Right lobe of liver (tissue), 6 donors: ENCODE measurements around the gene GALNT10. TPM values are rescaled to one million over a fixed set of nuclear protein-coding genes. Genes with fewer than 3 reads are reported as not detected.

ENCODE experiments used
- ATAC-seq, 4 donors: fragments of 200-7000 bp; cut with Tn5 transposase; one replicate each; pipeline ENCODE4 v1.9.1; 2020; ENCODE audit warnings: mild to moderate bottlenecking in 4 of 4, moderate library complexity in 4 of 4
- DNase-seq, 3 donors: peaks; one replicate each; pipeline ENCODE4 v3.0.0-alpha.2; 2020
- H3K27ac ChIP-seq, 3 donors: fragments of 200-600 bp; one replicate each; pipeline ENCODE4 v1.8.0; 2022
- H3K27me3 ChIP-seq, 2 donors: fragments of 200-600 bp; one replicate each; pipeline ENCODE4 v1.8.0; 2022
- H3K36me3 ChIP-seq, 4 donors: fragments of 200-600 bp; sonication (generic) in 1 of 4; one replicate each; pipeline versions ENCODE4 v1.5.1 to v1.8.0; 2017 to 2022; ENCODE audit warnings: control low read depth in 1 of 4
- H3K4me1 ChIP-seq, 4 donors: fragments of 200-600 bp; sonication (generic) in 1 of 4; one replicate each; pipeline versions ENCODE4 v1.5.1 to v1.8.0; 2017 to 2022; ENCODE audit warnings: control low read depth in 1 of 4
- H3K4me3 ChIP-seq, 3 donors: fragments of 200-600 bp; one replicate each; pipeline ENCODE4 v1.8.0; 2022
- H3K9me3 ChIP-seq, 4 donors: fragments of 200-600 bp; sonication (generic) in 1 of 4; one replicate each; pipeline versions ENCODE4 v1.5.1 to v1.8.0; 2017 to 2022; ENCODE audit warnings: control low read depth in 1 of 4
- CTCF ChIP-seq, 4 donors: fragments of 200-600 bp in 3 of 4; fragments of 450-650 bp in 1 of 4; IDR thresholded peaks; one replicate each; pipeline versions ENCODE4 v1.5.1 to v1.8.0; 2016 to 2022; ENCODE audit warnings: antibody characterized with exemption in 4 of 4, mild to moderate bottlenecking in 2 of 4
- POLR2A ChIP-seq: fragments of 450-650 bp; IDR thresholded peaks from one replicate; pipeline ENCODE4 v1.6.1; 2017; ENCODE audit warnings: antibody characterized with exemption, mild to moderate bottlenecking
- WGBS: methylation state at CpG from one replicate; pipeline ENCODE4 v1.1.6; 2018; ENCODE audit warnings: low coverage, low lambda C conversion rate; ENCODE audit not compliant: insufficient coverage; ENCODE audit errors: missing lambda C conversion rate; 5-methylcytosine and 5-hydroxymethylcytosine counted together
- intact Hi-C, 2 donors: fragments of 100-400 bp; cut with DNase I; formaldehyde crosslinking; loops; one replicate each; pipeline versions ENCODE4 v1.11.2 to v1.14.1; 2022
- total RNA-seq, 6 experiments: library from RNA; depleted of rRNA in 2 of 6; stranded (reverse); fragments of >200 nt in 2 of 6; fragmentation: NEBNext Ultra II Directional in 3 of 6; extraction: Animal tissue kit (Norgen Biotek cat#: 25700) in 3 of 6; gene quantifications; one replicate each; pipeline versions ENCODE4 v1.1.0 to v1.2.4, GENCODE V29; 2016 to 2023
- donor health status: DM: no; HTN: yes; CAD: no.
- donor health status: DM: no; HTN: no; CAD: no.
- donor health status: DM: no; HTN: no; CAD: no.
- donor health status: DM: no; HTN: yes; CAD: no.
- donor health status: DM: no; HTN: yes; CAD: no.

GALNT10 gene
- total RNA-seq, 6 experiments from 2014 or later, result 4.0 to 9.7 (median 7.1) TPM

GRCh38 chr5:154345255-154345952, 154.9 kb downstream of the GALNT10 start:
- ATAC-seq, result no peak
- TF ChIP-seq CTCF (IDR thresholded peaks at IDR 0.05) (no peak), POLR2A (no peak)
- no peak overlapping the region for H3K27ac ChIP-seq
- DNase-seq, result no peak
- H3K4me3 ChIP-seq, result no peak overlapping the region
- H3K4me1 ChIP-seq, result no peaks in the 10 kb centered on the region
- intact Hi-C loops, result no loop called here
- no peaks in the 10 kb centered on the region for H3K36me3 ChIP-seq
- no peaks in the 10 kb centered on the region for H3K27me3 ChIP-seq
- 87% methylated on average over 5 of the region's 5 CpGs for WGBS
- no peaks in the 10 kb centered on the region for H3K9me3 ChIP-seq

- no peak for DNase-seq
- H3K27me3 ChIP-seq, result no peaks in the 10 kb centered on the region
- ATAC-seq, result no peak
- no peak overlapping the region for H3K4me3 ChIP-seq
- H3K27ac ChIP-seq, result no peak overlapping the region
- no peak for TF ChIP-seq POLR2A
- no peak for TF ChIP-seq CTCF (IDR thresholded peaks at IDR 0.05)
- intact Hi-C loops, result no loop called here
- peaks cover 0 to 1% (median 0%) of the 10 kb centered on the region in 4 donors for H3K36me3 ChIP-seq
- no peaks in the 10 kb centered on the region for H3K9me3 ChIP-seq
- no peaks in the 10 kb centered on the region for H3K4me1 ChIP-seq
- 87% methylated on average over 1 of the region's 1 CpG for WGBS
Measured at GRCh38 chr5:154346427-154346826, 155.9 kb downstream of the GALNT10 start.

- H3K4me1 ChIP-seq, result no peaks in the 10 kb centered on the region
- no peak overlapping the region for H3K4me3 ChIP-seq
- ATAC-seq (no peak), DNase-seq (no peak)
- intact Hi-C loops, result no loop called here
- no peaks in the 10 kb centered on the region for H3K27me3 ChIP-seq
- no peaks in the 10 kb centered on the region for H3K9me3 ChIP-seq
- WGBS, result 84% methylated on average over 5 of the region's 5 CpGs
- TF ChIP-seq POLR2A (no peak), CTCF (IDR thresholded peaks at IDR 0.05) (no peak)
- peaks cover 0 to 1% (median 0%) of the 10 kb centered on the region in 4 donors for H3K36me3 ChIP-seq
- H3K27ac ChIP-seq, result no peak overlapping the region
Measured at GRCh38 chr5:154349626-154350264, 159.2 kb downstream of the GALNT10 start.

- intact Hi-C loops, result no loop called here
- TF ChIP-seq POLR2A (no peak), CTCF (IDR thresholded peaks at IDR 0.05) (no peak)
- H3K9me3 ChIP-seq, result no peaks in the 10 kb centered on the region
- no peaks in the 10 kb centered on the region for H3K27me3 ChIP-seq
- no peak overlapping the region for H3K4me3 ChIP-seq
- H3K36me3 ChIP-seq, result peaks cover 0 to 1% (median 0%) of the 10 kb centered on the region in 4 donors
- no peaks in the 10 kb centered on the region for H3K4me1 ChIP-seq
- DNase-seq, result no peak
- H3K27ac ChIP-seq, result no peak overlapping the region
- ATAC-seq, result no peak
Measured at GRCh38 chr5:154351141-154351540, 160.6 kb downstream of the GALNT10 start.
